Panc1 (cell line): Measurements from ENCODE around the gene FNBP1L. TPM values are rescaled to one million over a fixed set of nuclear protein-coding genes. Genes with fewer than 3 reads are reported as not detected.

ENCODE experiments used
- ATAC-seq: fragments of 200-7000 bp; cut with Tn5 transposase; 2 replicates; pipeline ENCODE4 v1.9.1; 2020; ENCODE audit warnings: mild to moderate bottlenecking, moderate library complexity
- BruUV-seq: library from RNA; stranded (reverse); fragments of 400-500 nt; replicated peaks from 2 replicates; lab custom pipeline; 2021; lab: Mats Ljungman, UMichigan
- CTCF ChIA-PET: fragments of 300-600 bp; sonication (Branson Sonifier 250); formaldehyde crosslinking; loops from one replicate; lab custom pipeline; 2022; ENCODE audit warnings: antibody characterized with exemption; lab: Charles Lee
- POLR2A ChIA-PET: fragments of 300-600 bp; sonication (Branson Sonifier 250); formaldehyde crosslinking; loops from one replicate; lab custom pipeline; 2022; ENCODE audit warnings: antibody characterized with exemption; lab: Charles Lee
- DNase-seq: peaks from one replicate; pipeline ENCODE4 v3.0.0-alpha.2; 2010; ENCODE audit warnings: low read depth, low spot score
- H3K27ac ChIP-seq: 2 replicates; pipeline ENCODE4 v1.5.1; 2011; ENCODE audit warnings: mild to moderate bottlenecking, low read length, inconsistent platforms
- H3K27me3 ChIP-seq: fragments of 200-500 bp; sonication (Bioruptor generic); 2 replicates; pipeline ENCODE4 v1.6.0; 2014; ENCODE audit warnings: low read length, inconsistent platforms; ENCODE audit not compliant: control insufficient read depth, insufficient read depth
- H3K36me3 ChIP-seq: fragments of 200-500 bp; sonication (Bioruptor generic); 2 replicates; pipeline ENCODE4 v1.5.1; 2014; ENCODE audit warnings: inconsistent platforms, mild to moderate bottlenecking, low read length, moderate library complexity; ENCODE audit not compliant: control insufficient read depth, insufficient read depth
- H3K4me1 ChIP-seq: 2 replicates; pipeline ENCODE4 v1.5.1; 2011; ENCODE audit warnings: inconsistent platforms, mild to moderate bottlenecking, low read length, moderate library complexity; ENCODE audit not compliant: control insufficient read depth, insufficient read depth
- H3K4me3 ChIP-seq, 2 experiments: 2 replicates each; pipeline ENCODE4 v1.5.1; 2011 to 2012; ENCODE audit warnings: low read depth in 2 of 2, low read length in 2 of 2, mild to moderate bottlenecking in 2 of 2, inconsistent platforms in 1 of 2, moderate library complexity in 1 of 2
- H3K9me3 ChIP-seq: fragments of 200-500 bp; sonication (Bioruptor generic); 2 replicates; pipeline ENCODE4 v1.5.1; 2014; ENCODE audit warnings: low read depth, mild to moderate bottlenecking, inconsistent platforms, low read length, moderate library complexity; ENCODE audit not compliant: control insufficient read depth, insufficient read depth
- POLR2AphosphoS5 ChIP-seq: IDR thresholded peaks from 2 replicates; pipeline ENCODE4 v1.6.1; 2012; ENCODE audit warnings: mild to moderate bottlenecking, low read depth, low read length, moderate library complexity
- SIN3A ChIP-seq: IDR thresholded peaks from 2 replicates; pipeline ENCODE4 v1.6.1; 2012; ENCODE audit warnings: low read depth, mild to moderate bottlenecking, low read length, moderate library complexity, borderline replicate concordance; ENCODE audit not compliant: insufficient read depth
- TCF7L2 ChIP-seq: IDR thresholded peaks from 2 replicates; pipeline ENCODE4 v1.6.1; 2011; ENCODE audit warnings: mild to moderate bottlenecking, low read depth, low read length, inconsistent platforms
- in situ Hi-C: cut with HindIII; loops from 2 replicates; pipeline ENCODE4 v1.10.0; 2016; ENCODE audit warnings: low sequenced_read_pairs, low pct_unique_long_range_greater_than_20kb
- intact Hi-C: fragments of 100-400 bp; cut with micrococcal nuclease; formaldehyde crosslinking; loops from one replicate; pipeline ENCODE4 v1.10.0; 2022; ENCODE audit not compliant: unreplicated experiment
- total RNA-seq: library from RNA; stranded (reverse); gene quantifications from one replicate; pipeline ENCODE4 v1.2.1, GENCODE V29; 2021; ENCODE audit not compliant: unreplicated experiment
- TF ChIP-seq, protein P1 (sequence below): fragments of 450-650 bp; IDR thresholded peaks from 2 replicates; pipeline ENCODE4 v1.5.1; 2017; ENCODE audit warnings: mild to moderate bottlenecking
- TF ChIP-seq, protein P2 (sequence below), 2 experiments: IDR thresholded peaks; 2 replicates each; pipeline ENCODE4 v1.6.1; 2011 to 2012; ENCODE audit warnings: low read depth in 2 of 2, control low read depth in 1 of 2, low read length in 1 of 2, mild to moderate bottlenecking in 1 of 2, moderate library complexity in 1 of 2; ENCODE audit not compliant: insufficient read depth in 1 of 2

The FNBP1L gene
- total RNA-seq, 1 experiment from 2014 or later, result 25.1 TPM

DNA sequence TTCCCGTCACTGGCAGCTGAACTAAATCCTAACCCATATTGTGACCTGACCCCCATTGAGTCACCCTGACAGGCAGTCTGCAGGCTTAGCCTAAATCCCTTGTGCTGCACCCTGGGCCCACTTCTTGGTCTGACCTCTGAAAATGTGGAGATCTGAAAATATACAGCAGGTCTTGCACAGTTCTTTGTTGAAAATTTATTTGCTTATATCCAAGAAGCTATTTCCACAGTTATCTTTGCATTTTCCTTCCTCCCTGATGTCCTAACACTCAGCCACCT lies 146.6 kb downstream of the FNBP1L start:
- no peak for DNase-seq
- peaks cover 2% of the 10 kb centered on the region; the same call in 1 of the 2 replicates for H3K36me3 ChIP-seq
- no peaks in the 10 kb centered on the region for H3K27me3 ChIP-seq
- H3K4me3 ChIP-seq, result no peak overlapping the region
- in situ Hi-C loops, result no loop called here
- intact Hi-C loops, result no loop called here
- no peak overlapping the region for H3K27ac ChIP-seq
- CTCF ChIA-PET, result no interaction called here
- H3K9me3 ChIP-seq, result no peaks in the 10 kb centered on the region
- TF ChIP-seq, protein P1, sequence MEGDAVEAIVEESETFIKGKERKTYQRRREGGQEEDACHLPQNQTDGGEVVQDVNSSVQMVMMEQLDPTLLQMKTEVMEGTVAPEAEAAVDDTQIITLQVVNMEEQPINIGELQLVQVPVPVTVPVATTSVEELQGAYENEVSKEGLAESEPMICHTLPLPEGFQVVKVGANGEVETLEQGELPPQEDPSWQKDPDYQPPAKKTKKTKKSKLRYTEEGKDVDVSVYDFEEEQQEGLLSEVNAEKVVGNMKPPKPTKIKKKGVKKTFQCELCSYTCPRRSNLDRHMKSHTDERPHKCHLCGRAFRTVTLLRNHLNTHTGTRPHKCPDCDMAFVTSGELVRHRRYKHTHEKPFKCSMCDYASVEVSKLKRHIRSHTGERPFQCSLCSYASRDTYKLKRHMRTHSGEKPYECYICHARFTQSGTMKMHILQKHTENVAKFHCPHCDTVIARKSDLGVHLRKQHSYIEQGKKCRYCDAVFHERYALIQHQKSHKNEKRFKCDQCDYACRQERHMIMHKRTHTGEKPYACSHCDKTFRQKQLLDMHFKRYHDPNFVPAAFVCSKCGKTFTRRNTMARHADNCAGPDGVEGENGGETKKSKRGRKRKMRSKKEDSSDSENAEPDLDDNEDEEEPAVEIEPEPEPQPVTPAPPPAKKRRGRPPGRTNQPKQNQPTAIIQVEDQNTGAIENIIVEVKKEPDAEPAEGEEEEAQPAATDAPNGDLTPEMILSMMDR, result no peak
- TF ChIP-seq POLR2AphosphoS5, result no peak
- TF ChIP-seq, protein P2, sequence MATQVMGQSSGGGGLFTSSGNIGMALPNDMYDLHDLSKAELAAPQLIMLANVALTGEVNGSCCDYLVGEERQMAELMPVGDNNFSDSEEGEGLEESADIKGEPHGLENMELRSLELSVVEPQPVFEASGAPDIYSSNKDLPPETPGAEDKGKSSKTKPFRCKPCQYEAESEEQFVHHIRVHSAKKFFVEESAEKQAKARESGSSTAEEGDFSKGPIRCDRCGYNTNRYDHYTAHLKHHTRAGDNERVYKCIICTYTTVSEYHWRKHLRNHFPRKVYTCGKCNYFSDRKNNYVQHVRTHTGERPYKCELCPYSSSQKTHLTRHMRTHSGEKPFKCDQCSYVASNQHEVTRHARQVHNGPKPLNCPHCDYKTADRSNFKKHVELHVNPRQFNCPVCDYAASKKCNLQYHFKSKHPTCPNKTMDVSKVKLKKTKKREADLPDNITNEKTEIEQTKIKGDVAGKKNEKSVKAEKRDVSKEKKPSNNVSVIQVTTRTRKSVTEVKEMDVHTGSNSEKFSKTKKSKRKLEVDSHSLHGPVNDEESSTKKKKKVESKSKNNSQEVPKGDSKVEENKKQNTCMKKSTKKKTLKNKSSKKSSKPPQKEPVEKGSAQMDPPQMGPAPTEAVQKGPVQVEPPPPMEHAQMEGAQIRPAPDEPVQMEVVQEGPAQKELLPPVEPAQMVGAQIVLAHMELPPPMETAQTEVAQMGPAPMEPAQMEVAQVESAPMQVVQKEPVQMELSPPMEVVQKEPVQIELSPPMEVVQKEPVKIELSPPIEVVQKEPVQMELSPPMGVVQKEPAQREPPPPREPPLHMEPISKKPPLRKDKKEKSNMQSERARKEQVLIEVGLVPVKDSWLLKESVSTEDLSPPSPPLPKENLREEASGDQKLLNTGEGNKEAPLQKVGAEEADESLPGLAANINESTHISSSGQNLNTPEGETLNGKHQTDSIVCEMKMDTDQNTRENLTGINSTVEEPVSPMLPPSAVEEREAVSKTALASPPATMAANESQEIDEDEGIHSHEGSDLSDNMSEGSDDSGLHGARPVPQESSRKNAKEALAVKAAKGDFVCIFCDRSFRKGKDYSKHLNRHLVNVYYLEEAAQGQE (IDR thresholded peaks at IDR 0.05; ENCODE audit: insufficient read depth in 1 of 2, low read depth in 2 of 2, low read length in 1 of 2), result no peak
- TF ChIP-seq TCF7L2, result no peak
- no peak for TF ChIP-seq SIN3A
- ATAC-seq, result no peak
- peaks cover 5% of the 10 kb centered on the region for H3K4me1 ChIP-seq
- no TSS peak for BruUV-seq
- POLR2A ChIA-PET, result no interaction called here

DNA sequence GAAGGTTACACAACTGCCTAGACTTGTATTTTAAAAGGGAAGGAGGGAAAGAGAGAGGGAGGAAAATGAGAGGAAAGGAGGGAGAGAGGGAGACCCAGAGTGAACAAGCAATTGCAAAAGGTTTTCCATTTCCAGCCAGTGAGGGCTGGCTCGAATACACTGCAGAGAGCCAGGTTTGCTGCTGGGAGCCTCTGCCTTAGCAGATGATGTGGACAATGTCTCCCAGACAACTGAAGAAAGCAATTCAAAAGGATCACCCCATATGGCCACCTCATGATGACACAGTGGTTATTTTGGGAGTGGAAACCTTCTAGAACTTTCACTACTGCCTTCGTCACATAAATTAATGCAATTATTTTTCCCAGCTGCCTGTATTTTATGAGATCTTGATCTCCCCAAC lies 147.3 kb downstream of the FNBP1L start:
- peaks cover 8% of the 10 kb centered on the region for H3K4me1 ChIP-seq
- BruUV-seq, result no TSS peak
- intact Hi-C loops, result no loop called here
- H3K27ac ChIP-seq, result no peak overlapping the region
- CTCF ChIA-PET, result no interaction called here
- POLR2A ChIA-PET, result no interaction called here
- TF ChIP-seq SIN3A (no peak), TCF7L2 (no peak)
- TF ChIP-seq, protein P1, result no peak
- in situ Hi-C loops, result no loop called here
- DNase-seq (no peak), ATAC-seq (no peak)
- H3K27me3 ChIP-seq, result no peaks in the 10 kb centered on the region
- peaks cover 2% of the 10 kb centered on the region; the same call in 1 of the 2 replicates for H3K36me3 ChIP-seq
- no peaks in the 10 kb centered on the region for H3K9me3 ChIP-seq
- H3K4me3 ChIP-seq, result no peak overlapping the region

DNA sequence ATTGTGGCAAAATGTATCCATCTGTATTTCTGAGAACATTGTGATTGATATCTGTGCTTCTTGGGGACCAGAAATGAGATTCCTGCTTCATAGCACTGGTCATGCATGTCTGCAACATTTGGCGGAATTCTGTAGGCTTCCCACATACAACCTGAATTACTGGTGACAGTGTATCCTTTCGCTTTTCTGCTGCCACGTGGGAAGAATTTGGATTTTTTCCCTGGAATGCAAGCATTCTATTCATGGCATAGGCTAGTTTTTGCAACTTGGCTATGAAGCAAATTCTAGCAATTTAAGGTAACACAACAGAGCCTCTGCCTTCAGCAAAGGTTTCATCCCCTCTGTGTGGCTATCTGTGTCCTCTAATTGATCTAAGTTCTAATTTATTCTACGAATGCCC lies 147.8 kb downstream of the FNBP1L start:
- TF ChIP-seq SIN3A, result no peak
- TF ChIP-seq, protein P2 (IDR thresholded peaks at IDR 0.05; ENCODE audit: insufficient read depth in 1 of 2, low read depth in 2 of 2, low read length in 1 of 2), result no peak
- no peak for TF ChIP-seq POLR2AphosphoS5
- no peak for TF ChIP-seq TCF7L2
- TF ChIP-seq, protein P1, result no peak
- BruUV-seq, result no TSS peak
- H3K9me3 ChIP-seq, result no peaks in the 10 kb centered on the region
- no peaks in the 10 kb centered on the region; the same call in 1 of the 2 replicates for H3K36me3 ChIP-seq
- no peaks in the 10 kb centered on the region for H3K27me3 ChIP-seq
- no peak overlapping the region for H3K27ac ChIP-seq
- H3K4me1 ChIP-seq, result peaks cover 8% of the 10 kb centered on the region
- no peak overlapping the region for H3K4me3 ChIP-seq
- in situ Hi-C loops (no loop called here), intact Hi-C loops (no loop called here)
- ChIA-PET CTCF (no interaction called here), POLR2A (no interaction called here)
- DNase-seq, result no peak
- ATAC-seq, result no peak
